ENCODE results near the gene ETV3L.

DNA sequence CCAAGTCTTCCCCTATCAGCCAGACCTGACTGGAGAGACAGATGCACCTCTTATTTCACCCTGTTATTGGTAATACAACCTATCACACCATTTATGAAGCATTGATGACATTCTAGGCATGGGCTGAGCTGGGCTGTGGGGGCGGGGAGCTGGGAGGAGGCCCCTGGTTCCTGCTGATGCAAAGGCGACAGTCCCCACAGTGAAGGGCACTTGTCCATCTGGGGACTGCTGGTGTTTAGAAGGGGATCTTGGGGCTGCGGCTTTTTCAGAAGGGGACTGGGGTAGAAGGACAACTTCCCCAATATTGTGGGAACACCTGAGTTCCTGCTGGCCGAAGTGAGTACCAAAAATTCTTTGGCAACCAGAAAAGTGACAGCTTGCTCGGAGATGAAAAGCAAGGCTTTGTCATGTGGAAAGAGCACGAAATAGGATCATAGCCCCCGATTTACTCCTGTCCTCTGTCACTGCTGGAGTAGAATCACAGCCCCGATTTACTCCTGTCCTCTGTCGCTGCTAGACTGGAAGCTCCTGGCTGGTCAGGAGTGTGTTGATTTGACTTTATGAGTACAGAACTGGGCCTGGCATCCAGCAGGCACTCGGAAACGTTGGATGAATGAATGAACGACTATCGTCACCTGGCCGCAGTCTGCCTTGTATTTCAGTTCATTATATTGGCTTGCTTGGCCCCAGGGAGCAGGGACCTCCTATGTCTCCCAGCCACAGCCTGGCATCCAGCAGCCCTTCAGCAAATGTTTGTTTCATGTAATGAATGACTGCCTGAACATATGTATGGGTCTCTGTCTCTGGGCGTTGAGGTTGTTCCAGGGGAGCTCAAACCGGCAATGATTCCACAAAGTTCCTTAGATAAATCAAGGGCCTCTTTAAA, 16.5 kb upstream of the ETV3L start:
- no peak for TF ChIP-seq CTCF (IDR thresholded peaks at IDR 0.05)
- no peak for TF ChIP-seq POLR2A (IDR thresholded peaks at IDR 0.05)
- TF ChIP-seq POLR2AphosphoS5 (IDR thresholded peaks at IDR 0.05) = no peak
- no peak for TF ChIP-seq EP300 (IDR thresholded peaks at IDR 0.05; ENCODE audit: low read depth)

Measured in transverse colon (tissue), 4 donors.